Ishikawa (cell line): ENCODE measurements around the gene ARGFX.

ENCODE experiments used
- CEBPB ChIP-seq: IDR thresholded peaks from 2 replicates; pipeline ENCODE4 v1.6.1; 2012
- CREB1 ChIP-seq: IDR thresholded peaks from 2 replicates; pipeline ENCODE4 v1.6.1; 2012; ENCODE audit warnings: low read depth
- EGR1 ChIP-seq: IDR thresholded peaks from 2 replicates; pipeline ENCODE4 v1.6.1; 2012
- EP300 ChIP-seq: IDR thresholded peaks from 2 replicates; pipeline ENCODE4 v1.6.1; 2012; ENCODE audit warnings: borderline replicate concordance
- FOXM1 ChIP-seq: IDR thresholded peaks from 2 replicates; pipeline ENCODE4 v1.6.1; 2012; ENCODE audit warnings: low read depth, borderline replicate concordance
- MAX ChIP-seq: IDR thresholded peaks from 2 replicates; pipeline ENCODE4 v1.6.1; 2012
- NFIC ChIP-seq: IDR thresholded peaks from 2 replicates; pipeline ENCODE4 v1.6.1; 2012
- RAD21 ChIP-seq: IDR thresholded peaks from 2 replicates; pipeline ENCODE4 v1.6.1; 2012; ENCODE audit warnings: low read depth
- REST ChIP-seq: IDR thresholded peaks from 2 replicates; pipeline ENCODE4 v1.6.1; 2012; ENCODE audit warnings: low read depth, mild to moderate bottlenecking
- TAF1 ChIP-seq: IDR thresholded peaks from 2 replicates; pipeline ENCODE4 v1.6.1; 2012; ENCODE audit warnings: low read depth, mild to moderate bottlenecking
- TCF12 ChIP-seq: IDR thresholded peaks from 2 replicates; pipeline ENCODE4 v1.6.1; 2012; ENCODE audit warnings: low read depth
- TEAD4 ChIP-seq: IDR thresholded peaks from 2 replicates; pipeline ENCODE4 v1.6.1; 2012
- YY1 ChIP-seq: IDR thresholded peaks from 2 replicates; pipeline ENCODE4 v1.6.1; 2012; ENCODE audit warnings: low read depth
- ZBTB7A ChIP-seq: IDR thresholded peaks from 2 replicates; pipeline ENCODE4 v1.6.1; 2012; ENCODE audit warnings: low read depth
- TF ChIP-seq, protein P1 (sequence below): IDR thresholded peaks from 2 replicates; pipeline ENCODE4 v1.6.1; 2012

The ARGFX gene

DNA sequence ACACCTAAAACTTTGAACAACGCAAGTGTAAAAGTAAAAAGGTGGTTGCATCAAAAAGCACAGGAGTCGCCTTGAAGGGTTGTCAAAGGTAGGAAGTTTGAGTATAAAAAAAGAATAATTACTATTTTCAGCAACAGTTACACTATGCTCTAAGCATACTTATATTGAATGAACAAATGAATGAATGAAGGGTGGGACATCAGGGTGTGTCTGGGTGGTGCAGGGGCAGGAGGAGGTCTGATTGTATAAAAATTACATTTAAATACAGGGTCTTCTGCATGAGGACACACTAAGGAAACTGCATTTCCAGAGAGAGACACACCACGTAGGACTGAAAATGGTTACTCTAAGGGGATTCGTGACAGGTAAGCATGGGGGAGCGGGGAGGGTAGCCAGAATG, at the start of gene ARGFX:
TSS of gene ARGFX (plus strand) at position 301 of the 400 bp plus-strand sequence. CDS start 2,765 bp downstream, outside the sequence.
- no peak for TF ChIP-seq EGR1
- no peak for TF ChIP-seq MAX
- no peak for TF ChIP-seq REST
- TF ChIP-seq TCF12: no peak
- TF ChIP-seq NFIC: no peak
- no peak for TF ChIP-seq CREB1
- no peak for TF ChIP-seq FOXM1
- TF ChIP-seq TAF1: no peak
- TF ChIP-seq CEBPB: no peak
- no peak for TF ChIP-seq ZBTB7A
- no peak for TF ChIP-seq YY1
- TF ChIP-seq EP300: no peak

DNA sequence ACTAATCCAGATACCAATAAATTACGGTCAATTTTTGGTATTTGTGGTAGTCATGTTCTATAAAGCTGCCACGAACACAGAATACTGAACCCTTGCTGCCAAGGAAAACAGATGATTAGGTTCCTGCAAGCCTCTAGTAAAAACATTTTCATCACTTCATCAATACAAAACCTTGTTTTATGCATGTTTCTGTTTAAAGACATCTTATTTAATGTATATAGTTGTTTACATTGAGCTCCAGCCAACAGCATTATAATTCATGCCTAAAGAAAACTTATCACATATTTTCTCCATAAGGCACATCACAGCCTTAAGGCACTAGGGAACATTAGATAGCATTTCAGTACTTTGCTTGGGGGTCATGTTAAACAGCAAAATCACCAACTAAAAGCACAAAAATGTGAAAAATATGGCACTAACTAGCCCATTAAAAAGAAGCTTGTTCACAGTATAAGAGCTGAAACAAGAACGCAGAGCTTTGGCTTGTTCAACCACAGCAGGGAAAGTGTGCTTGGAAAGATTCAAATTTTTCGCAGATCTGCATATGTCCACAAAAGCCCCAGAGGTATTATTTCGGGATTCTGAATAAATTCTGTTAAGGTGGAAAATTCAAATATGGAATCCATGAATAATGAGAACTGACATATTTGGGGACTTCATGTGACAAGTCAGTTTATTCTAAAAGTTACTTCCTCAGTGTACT, 49.6 kb upstream of the ARGFX start:
- no peak for TF ChIP-seq CEBPB
- TF ChIP-seq, protein P1, sequence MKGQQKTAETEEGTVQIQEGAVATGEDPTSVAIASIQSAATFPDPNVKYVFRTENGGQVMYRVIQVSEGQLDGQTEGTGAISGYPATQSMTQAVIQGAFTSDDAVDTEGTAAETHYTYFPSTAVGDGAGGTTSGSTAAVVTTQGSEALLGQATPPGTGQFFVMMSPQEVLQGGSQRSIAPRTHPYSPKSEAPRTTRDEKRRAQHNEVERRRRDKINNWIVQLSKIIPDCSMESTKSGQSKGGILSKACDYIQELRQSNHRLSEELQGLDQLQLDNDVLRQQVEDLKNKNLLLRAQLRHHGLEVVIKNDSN: no peak

DNA sequence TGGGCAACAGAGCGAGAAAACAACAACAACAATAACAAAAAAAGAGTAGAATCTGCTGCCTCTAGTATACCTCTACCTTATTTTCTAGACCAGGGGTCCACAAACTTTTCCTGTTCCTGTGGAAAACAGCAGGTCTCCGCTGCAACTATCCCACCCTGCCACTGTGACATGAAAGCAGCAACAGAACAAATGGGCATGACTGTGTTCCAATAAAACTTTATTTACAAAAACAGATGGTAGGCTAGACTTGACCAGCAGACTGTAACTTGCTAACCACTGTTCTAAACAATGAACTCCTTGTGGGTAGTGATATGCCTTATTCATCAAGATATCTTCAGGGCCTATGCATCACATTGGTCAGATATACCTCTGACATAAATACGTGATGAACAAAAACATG, 47.2 kb upstream of the ARGFX start:
- TF ChIP-seq, protein P1: no peak
- no peak for TF ChIP-seq NFIC
- TF ChIP-seq TAF1: no peak
- TF ChIP-seq EP300: no peak
- no peak for TF ChIP-seq RAD21
- no peak for TF ChIP-seq FOXM1
- TF ChIP-seq CEBPB: no peak
- TF ChIP-seq ZBTB7A: no peak
- TF ChIP-seq MAX: no peak
- TF ChIP-seq TEAD4: no peak
- TF ChIP-seq YY1: no peak
- no peak for TF ChIP-seq CREB1
- no peak for TF ChIP-seq EGR1
- TF ChIP-seq REST: no peak
- no peak for TF ChIP-seq TCF12

DNA sequence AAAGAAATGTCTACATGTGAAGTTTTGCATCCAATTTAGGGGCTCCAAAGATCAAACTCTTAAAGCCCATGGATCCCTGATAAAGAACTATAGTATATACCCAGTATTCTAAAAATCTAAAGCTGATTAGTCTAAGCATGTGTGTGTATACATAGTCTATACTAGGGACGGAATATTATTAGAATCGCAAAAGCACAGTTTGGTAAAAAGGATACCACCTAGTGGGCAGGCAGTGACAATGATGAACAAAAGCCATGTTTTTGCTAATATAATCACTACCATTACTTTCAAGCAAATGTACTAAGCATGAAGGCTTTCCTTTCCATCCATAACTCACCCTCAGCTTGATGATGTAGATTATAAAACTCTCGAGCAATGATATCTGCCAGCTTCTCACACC, 38.4 kb upstream of the ARGFX start:
- no peak for TF ChIP-seq RAD21
- TF ChIP-seq MAX: no peak
- no peak for TF ChIP-seq CEBPB
- no peak for TF ChIP-seq NFIC
- TF ChIP-seq TEAD4: no peak
- TF ChIP-seq TCF12: no peak
- no peak for TF ChIP-seq REST
- no peak for TF ChIP-seq EP300
- TF ChIP-seq YY1: no peak
- TF ChIP-seq, protein P1: no peak
- TF ChIP-seq EGR1: no peak
- TF ChIP-seq FOXM1: no peak
- no peak for TF ChIP-seq TAF1
- TF ChIP-seq ZBTB7A: no peak
- no peak for TF ChIP-seq CREB1
